Effector memory CD4-positive, alpha-beta T cell (primary cell): ENCODE data around the gene THBD.
A peak's percentile ranks its signal among the peaks of the same experiment; 100 is the strongest.

Source experiments
- DNase-seq, 3 donors: peaks; one replicate each; pipeline ENCODE4 v3.0.0-alpha.2; 2020
- H3K27ac ChIP-seq: 2 replicates; pipeline ENCODE4 v1.7.0; 2013; ENCODE audit warnings: mild to moderate bottlenecking, low read length, moderate library complexity; ENCODE audit not compliant: insufficient read depth, poor library complexity, severe bottlenecking
- H3K27me3 ChIP-seq: replicated peaks from 2 replicates; pipeline ENCODE4 v1.7.0; 2013; ENCODE audit warnings: mild to moderate bottlenecking, low read length; ENCODE audit not compliant: insufficient read depth, control insufficient read depth, poor library complexity, severe bottlenecking
- H3K36me3 ChIP-seq: 2 replicates; pipeline ENCODE4 v1.7.0; 2013; ENCODE audit warnings: mild to moderate bottlenecking, low read length, moderate library complexity; ENCODE audit not compliant: control insufficient read depth, insufficient read depth
- H3K4me1 ChIP-seq: 2 replicates; pipeline ENCODE4 v1.7.0; 2013; ENCODE audit warnings: low read length, mild to moderate bottlenecking; ENCODE audit not compliant: control insufficient read depth, insufficient read depth, poor library complexity, severe bottlenecking
- H3K4me3 ChIP-seq: 2 replicates; pipeline ENCODE4 v1.7.0; 2013; ENCODE audit warnings: low read length, low read depth, mild to moderate bottlenecking; ENCODE audit not compliant: insufficient read depth, poor library complexity, severe bottlenecking
- H3K9me3 ChIP-seq: 2 replicates; pipeline ENCODE4 v1.7.0; 2013; ENCODE audit warnings: mild to moderate bottlenecking, low read length, moderate library complexity; ENCODE audit not compliant: control insufficient read depth

Gene THBD

DNA sequence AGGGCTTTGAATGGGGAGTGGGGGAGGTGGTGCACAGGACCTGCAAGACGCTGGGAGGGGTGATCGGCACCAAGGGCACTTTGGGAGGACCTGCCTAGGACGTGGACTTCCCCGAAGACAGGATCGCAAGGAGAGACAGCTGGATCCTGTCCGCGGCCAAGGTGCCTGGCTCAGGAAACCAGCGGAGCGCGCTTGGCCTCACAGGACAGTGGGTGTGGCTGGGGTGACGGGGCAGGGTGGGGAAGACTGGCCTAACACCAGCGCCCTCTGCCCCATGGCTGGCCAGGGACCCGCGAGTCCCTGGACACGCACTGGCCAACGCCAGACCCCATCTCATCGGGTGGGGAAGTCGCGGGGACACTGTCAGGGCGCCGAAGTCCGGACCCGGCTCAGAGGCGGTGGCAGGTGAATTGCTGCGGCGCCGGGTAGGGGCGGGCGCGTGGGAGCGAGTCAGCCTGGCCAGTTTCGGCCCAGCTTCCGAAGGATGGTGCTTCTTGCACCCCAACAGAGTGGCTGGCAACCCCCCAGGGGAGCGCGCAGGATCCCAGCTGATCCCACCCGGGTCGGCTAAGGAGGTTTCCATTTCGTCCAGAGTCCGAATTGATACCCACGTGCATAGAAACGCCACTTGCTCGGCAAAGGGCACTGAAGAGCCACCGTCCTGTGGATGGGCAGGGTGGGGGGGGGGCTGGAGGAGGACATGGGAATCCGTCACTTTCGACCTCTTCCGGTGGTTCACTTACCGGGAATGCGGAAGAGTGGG lies 785 bp upstream of the THBD start:
- no peak for DNase-seq
- Histone ChIP-seq H3K4me3 (no peak overlapping the region), H3K9me3 (no peaks in the 10 kb centered on the region), H3K4me1 (peaks cover 2% of the 10 kb centered on the region), H3K27me3 (peaks cover 23% of the 10 kb centered on the region), H3K27ac (no peak overlapping the region), H3K36me3 (no peaks in the 10 kb centered on the region)

DNA sequence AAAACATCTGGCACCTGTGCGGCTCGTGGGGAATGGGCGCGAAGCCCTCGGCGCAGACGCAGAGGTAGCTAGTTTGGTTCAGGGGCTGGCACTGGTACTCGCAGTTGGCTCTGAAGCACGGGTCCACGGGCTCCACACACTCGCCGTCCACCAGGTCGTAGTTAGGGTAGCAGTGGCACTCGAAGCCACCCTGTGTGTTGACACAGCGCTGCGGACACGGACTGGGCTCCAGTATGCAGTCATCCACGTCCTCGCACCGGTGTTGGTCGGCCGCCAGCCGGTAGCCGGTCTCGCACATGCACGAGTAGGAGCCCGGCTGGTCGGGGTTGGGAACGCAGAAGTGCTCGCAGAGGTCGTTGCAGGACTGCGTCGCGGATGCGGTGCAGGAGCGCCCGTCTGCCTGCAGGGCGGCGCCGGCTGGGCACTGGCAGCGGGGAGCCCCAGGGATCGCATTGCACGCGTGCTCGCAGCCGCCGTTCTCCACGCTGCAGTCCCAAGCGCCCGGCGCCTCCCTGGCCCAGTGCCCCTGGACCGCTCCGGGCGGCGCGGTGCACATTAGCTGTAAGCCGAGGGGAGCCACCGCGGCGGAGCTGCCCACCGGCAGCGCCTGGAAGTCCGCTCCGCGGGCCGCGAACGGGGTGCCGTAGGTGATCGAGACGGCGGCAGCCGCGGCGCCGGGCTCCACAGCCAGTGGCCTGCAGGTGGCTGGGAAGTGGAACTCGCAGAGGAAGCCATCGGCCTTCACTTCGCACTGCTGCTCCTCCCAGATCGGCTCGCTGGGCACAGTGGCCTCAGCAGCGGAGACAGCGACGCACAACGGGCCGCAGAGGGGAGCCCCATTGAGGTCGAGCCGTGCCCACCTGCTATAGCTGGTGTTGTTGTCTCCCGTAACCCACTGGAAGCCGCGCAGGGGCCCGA lies 930 bp downstream of the THBD start:
- no peaks in the 10 kb centered on the region for H3K36me3 ChIP-seq
- no peak overlapping the region for H3K27ac ChIP-seq
- no peaks in the 10 kb centered on the region for H3K9me3 ChIP-seq
- H3K4me1 ChIP-seq: peaks cover 2% of the 10 kb centered on the region
- peaks cover 18% of the 10 kb centered on the region for H3K27me3 ChIP-seq
- DNase-seq: no peak
- H3K4me3 ChIP-seq: peak overlapping the region; percentile 25

DNA sequence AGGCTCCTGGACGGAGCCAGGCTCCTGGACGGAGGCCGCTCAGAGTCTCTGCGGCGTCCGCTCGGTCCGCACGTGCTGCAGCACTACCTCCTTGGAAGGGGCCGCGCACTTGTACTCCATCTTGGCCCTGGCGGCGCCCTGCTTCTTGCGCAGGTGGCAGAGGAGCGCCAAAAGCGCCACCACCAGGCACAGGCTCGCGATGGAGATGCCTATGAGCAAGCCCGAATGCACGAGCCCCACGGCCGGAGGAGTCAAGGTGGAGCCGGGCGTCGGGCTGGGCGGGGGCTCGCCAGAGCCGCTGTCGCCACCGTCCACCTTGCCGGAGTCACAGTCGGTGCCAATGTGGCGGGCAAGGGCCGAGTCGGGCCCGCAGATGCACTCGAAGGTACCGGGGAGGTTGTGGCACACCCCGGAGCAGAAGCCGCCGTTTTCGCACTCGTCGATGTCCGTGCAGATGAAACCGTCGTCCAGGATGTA lies 1.7 kb downstream of the THBD start:
- Histone ChIP-seq H3K36me3 (no peaks in the 10 kb centered on the region), H3K27ac (no peak overlapping the region), H3K9me3 (no peaks in the 10 kb centered on the region), H3K4me1 (peaks cover 2% of the 10 kb centered on the region), H3K4me3 (no peak overlapping the region), H3K27me3 (peaks cover 18% of the 10 kb centered on the region)
- DNase-seq: no peak

DNA sequence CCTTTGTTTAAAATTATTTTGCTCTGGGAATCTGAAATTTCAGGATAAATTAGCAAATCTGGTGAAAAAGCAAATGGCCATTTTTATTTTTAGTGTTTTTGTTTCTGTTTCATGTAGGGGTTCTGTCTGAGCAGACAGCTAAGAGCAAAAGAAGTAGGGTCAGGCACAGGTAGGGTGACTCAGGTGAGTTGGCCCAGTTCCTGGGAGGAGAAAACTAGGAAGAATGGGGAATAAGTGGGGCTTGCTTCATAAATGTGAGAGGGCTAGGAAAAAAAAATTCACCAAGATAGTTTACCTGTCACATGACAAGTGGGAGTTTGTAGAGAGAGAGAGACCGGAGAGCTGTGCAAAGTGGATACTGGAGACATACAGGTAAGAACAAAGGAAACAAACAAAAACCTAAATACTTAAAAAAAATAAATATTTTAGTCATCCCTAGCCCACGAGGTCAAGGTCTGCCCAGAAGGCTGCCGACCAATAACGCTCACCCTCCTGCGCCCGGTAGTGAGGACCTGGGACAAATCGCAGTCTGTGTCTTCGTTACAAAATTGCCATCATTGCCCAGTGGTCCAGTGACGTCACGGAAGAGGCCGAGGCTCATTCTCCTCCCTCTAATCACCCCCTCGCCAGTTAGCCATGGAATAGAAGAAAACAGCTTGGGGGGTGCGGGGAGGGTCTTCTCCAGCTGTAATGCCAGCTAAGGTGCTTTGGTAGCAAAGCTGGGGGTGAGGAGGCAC lies 2.3 kb downstream of the THBD start:
- Histone ChIP-seq H3K9me3 (no peaks in the 10 kb centered on the region), H3K27me3 (peaks cover 18% of the 10 kb centered on the region), H3K27ac (no peak overlapping the region), H3K4me3 (no peak overlapping the region), H3K36me3 (no peaks in the 10 kb centered on the region), H3K4me1 (peaks cover 2% of the 10 kb centered on the region)
- DNase-seq: no peak

DNA sequence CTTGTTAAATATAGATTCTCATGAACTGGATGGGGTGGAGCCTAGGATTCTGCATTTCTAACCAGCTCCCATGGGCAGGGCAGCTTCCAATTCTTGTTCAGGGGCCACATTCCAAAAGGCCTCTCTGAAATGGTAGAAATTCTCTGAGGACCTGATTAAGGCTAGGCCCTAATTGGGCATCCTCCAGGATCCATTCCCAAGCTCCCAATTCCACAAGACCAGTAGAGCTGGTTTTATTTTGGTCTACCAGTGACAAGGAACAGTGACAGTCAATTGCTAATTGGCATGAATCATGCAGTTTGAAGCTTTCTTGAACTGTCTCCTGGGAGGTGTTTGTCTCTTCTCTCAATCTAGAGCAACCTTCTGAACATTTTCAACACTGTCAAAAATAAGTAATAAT lies 3.0 kb downstream of the THBD start:
- no peak overlapping the region for H3K27ac ChIP-seq
- DNase-seq: no peak
- H3K27me3 ChIP-seq: peaks cover 18% of the 10 kb centered on the region
- H3K36me3 ChIP-seq: no peaks in the 10 kb centered on the region
- H3K4me1 ChIP-seq: peaks cover 2% of the 10 kb centered on the region
- no peak overlapping the region for H3K4me3 ChIP-seq
- H3K9me3 ChIP-seq: no peaks in the 10 kb centered on the region

DNA sequence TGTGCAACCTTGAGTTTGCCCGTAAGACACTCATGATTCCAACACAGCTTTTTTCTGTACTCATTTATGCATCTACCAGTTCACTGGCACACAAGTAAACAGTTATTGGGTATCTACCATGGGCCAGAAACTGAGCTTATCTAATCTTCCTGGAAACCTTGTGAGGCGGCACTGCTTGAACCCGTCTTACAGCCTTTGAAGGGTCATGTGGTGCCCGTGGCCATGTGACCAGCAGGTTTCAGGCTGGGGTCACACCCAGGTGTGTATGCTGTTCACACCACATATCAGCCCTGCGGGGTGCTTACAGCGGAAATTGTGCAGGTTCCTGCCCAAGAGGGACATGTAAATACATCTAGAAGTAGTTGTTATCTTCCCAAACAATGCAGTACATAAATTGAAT lies 6.1 kb downstream of the THBD start:
- Histone ChIP-seq H3K36me3 (no peaks in the 10 kb centered on the region), H3K27me3 (peaks cover 13% of the 10 kb centered on the region), H3K27ac (no peak overlapping the region), H3K4me3 (no peak overlapping the region), H3K4me1 (peaks cover 2% of the 10 kb centered on the region), H3K9me3 (no peaks in the 10 kb centered on the region)
- DNase-seq: no peak

DNA sequence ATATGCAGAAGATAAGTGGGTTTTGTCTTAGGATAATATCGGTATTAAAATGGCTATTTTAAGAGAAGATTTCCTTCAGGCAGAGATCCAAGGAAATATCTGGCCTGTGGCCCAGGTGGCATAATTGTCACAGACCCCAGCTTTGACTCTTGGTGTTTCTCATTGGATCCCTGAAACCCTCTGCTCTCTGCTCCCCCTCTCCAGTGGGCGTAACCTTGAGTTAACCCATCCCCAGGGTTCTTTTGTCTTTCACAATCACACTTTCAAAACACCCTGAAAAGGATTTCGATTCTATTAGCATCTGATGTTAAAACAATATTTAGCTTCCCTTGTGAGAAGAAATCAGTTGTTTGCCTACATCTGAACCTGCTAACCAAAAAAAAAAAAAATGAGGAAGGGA lies 7.2 kb downstream of the THBD start:
- Histone ChIP-seq H3K4me3 (no peak overlapping the region), H3K27me3 (peaks cover 6% of the 10 kb centered on the region), H3K36me3 (no peaks in the 10 kb centered on the region), H3K4me1 (no peaks in the 10 kb centered on the region), H3K27ac (no peak overlapping the region), H3K9me3 (no peaks in the 10 kb centered on the region)
- no peak for DNase-seq

DNA sequence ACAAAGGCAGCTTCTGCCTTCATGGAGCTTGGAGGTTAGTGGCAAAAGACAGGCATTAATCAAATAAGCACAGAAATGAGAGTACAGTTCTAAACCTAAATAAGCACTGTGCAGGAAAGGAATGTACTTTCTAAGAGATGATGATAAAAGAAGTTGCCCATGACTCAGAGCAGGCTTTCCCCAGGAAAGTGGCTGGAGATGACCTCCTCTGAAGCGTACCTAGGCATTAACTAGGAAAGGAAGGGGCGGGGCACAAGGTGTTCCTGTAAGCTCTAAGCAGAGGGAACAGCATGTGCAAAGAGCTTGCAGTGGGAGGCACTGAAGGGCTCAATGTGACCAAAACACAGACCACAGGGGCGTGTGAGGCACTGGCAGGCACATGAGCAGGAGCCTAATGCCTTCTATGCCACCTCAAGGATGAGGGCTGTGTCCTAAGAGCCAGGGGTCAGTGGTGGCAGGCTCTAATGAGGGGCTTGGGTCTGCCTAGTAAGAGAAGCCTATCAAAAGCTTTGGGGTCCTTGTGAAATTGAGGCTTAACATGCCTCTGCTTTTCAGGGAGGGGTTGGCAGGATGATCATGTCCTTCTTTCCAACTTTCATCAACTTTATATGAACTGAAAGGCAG lies 9.5 kb downstream of the THBD start:
- Histone ChIP-seq H3K9me3 (no peaks in the 10 kb centered on the region), H3K4me1 (no peaks in the 10 kb centered on the region), H3K36me3 (no peaks in the 10 kb centered on the region), H3K27me3 (no peaks in the 10 kb centered on the region), H3K27ac (no peak overlapping the region), H3K4me3 (no peak overlapping the region)
- no peak for DNase-seq

DNA sequence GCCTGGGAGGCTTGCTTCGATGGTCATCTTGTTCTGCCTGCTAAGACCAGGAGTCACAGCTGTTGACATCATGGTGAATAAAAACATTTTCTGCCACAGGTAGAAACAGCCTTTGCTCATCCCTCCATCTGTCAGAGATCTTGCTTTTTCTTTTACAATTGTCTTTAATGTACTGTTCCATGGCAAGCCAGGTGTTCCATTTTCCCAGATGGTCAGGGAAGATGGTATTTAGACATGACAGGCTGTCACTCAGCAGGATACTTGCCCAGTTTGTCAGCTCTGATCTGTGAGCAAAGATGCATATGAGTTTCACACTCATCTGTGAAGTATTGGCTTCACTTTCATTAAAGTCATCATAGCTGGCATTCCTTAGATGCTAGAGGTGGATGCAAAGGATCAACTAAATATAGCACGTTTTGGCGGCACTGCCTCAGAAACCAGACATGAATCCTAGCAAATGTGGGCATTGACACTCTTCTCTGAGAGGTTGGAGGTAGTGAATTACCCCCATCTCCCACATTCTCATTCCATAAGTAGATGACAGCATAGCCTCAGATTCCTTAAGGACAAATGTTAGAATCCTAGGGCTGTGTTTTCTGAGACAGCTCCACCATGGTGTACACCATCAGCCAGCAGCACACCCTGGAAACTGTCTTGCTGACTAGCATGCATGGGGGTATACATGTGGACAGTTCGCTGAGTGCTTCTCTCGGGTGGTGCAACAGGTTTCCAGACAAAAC lies 10.2 kb downstream of the THBD start:
- Histone ChIP-seq H3K36me3 (no peaks in the 10 kb centered on the region), H3K27ac (no peak overlapping the region), H3K27me3 (no peaks in the 10 kb centered on the region), H3K9me3 (no peaks in the 10 kb centered on the region), H3K4me1 (no peaks in the 10 kb centered on the region), H3K4me3 (no peak overlapping the region)
- DNase-seq: no peak
